ENCODE results near the gene SNHG17.

SNHG17 gene

GRCh38 chr20:38472513-38473366 is 37.6 kb upstream of the SNHG17 start, which contains the start of gene RALGAPB:
Gene RALGAPB, plus strand, starts transcription at chr20:38472843. Its CDS starts 15,590 bp downstream, at chr20:38488433.
- peak within 1 kb of the TSS; percentile 96 for H3K27ac ChIP-seq (ENCODE audit: low read depth, low read length)
- H2BK120ac ChIP-seq (ENCODE audit: insufficient read depth, low read length, poor library complexity) = peak within 1 kb of the TSS; percentile 75
- H3K27me3 ChIP-seq (ENCODE audit: insufficient read depth, low read length) = no peaks in the 10 kb centered on the region
- H4K8ac ChIP-seq (ENCODE audit: low read depth, low read length) = peak within 1 kb of the TSS; percentile 96
- peak within 1 kb of the TSS; percentile 91 for H4K91ac ChIP-seq (ENCODE audit: low read depth, low read length)
- no peaks in the 10 kb centered on the region for H3K9me3 ChIP-seq (ENCODE audit: insufficient read depth, low read depth, low read length)
- no CpG with 5 or more reads among the region's 81 CpGs for WGBS (ENCODE audit: extremely low coverage, insufficient coverage, insufficient read length)
- peak within 1 kb of the TSS; percentile 84 for H3K18ac ChIP-seq (ENCODE audit: low read length)
- H3K9ac ChIP-seq (ENCODE audit: low read length) = peak within 1 kb of the TSS; percentile 97
- H3K4me2 ChIP-seq (ENCODE audit: low read length) = peak within 1 kb of the TSS; percentile 82
- H3K14ac ChIP-seq (ENCODE audit: low read length) = peak within 1 kb of the TSS; percentile 91
- peaks cover 2 to 8% of the 10 kb centered on the region in 2 experiments for H3K4me1 ChIP-seq (ENCODE audit: control insufficient read depth in 1 of 2, insufficient read depth in 2 of 2, low read length in 2 of 2)
- peak within 1 kb of the TSS; percentile 85 for H2AFZ ChIP-seq (ENCODE audit: insufficient read depth, low read length, poor library complexity)
- H3K79me1 ChIP-seq (ENCODE audit: low read length) = peaks cover 4% of the 10 kb centered on the region
- H3K79me2 ChIP-seq (ENCODE audit: control insufficient read depth, insufficient read depth, low read length, poor library complexity) = peaks cover 10% of the 10 kb centered on the region
- no peak within 1 kb of the TSS for H3K23ac ChIP-seq (ENCODE audit: low read length)
- H2BK12ac ChIP-seq (ENCODE audit: low read length) = no peak within 1 kb of the TSS
- peak; percentile 100 for DNase-seq
- peaks cover under 1 to 2% of the 10 kb centered on the region in 2 experiments for H3K36me3 ChIP-seq (ENCODE audit: control insufficient read depth in 1 of 2, insufficient read depth in 2 of 2, low read length in 2 of 2)
- H2AK5ac ChIP-seq (ENCODE audit: low read length) = no peak within 1 kb of the TSS
- H4K12ac ChIP-seq (ENCODE audit: low read depth, low read length) = peak within 1 kb of the TSS; percentile 85
- H2BK5ac ChIP-seq (ENCODE audit: low read depth, low read length, poor library complexity) = peak within 1 kb of the TSS; percentile 87
- H3K4ac ChIP-seq (ENCODE audit: low read depth, low read length) = peak within 1 kb of the TSS; percentile 90
- peak within 1 kb of the TSS; percentile 94 for H3K4me3 ChIP-seq (ENCODE audit: low read depth, low read length)

GRCh38 chr20:38471987-38472512 is 36.9 kb upstream of the SNHG17 start:
- Histone ChIP-seq H2BK5ac (ENCODE audit: low read depth, low read length, poor library complexity) (no peak overlapping the region), H3K36me3 (ENCODE audit: control insufficient read depth in 1 of 2, insufficient read depth in 2 of 2, low read length in 2 of 2) (peaks cover 0 to 2% of the 10 kb centered on the region in 2 experiments), H3K9ac (ENCODE audit: low read length) (no peak overlapping the region), H4K8ac (ENCODE audit: low read depth, low read length) (peak overlapping the region; percentile 95), H2BK120ac (ENCODE audit: insufficient read depth, low read length, poor library complexity) (no peak overlapping the region), H3K4me2 (ENCODE audit: low read length) (peak overlapping the region; percentile 82), H3K4me1 (ENCODE audit: control insufficient read depth in 1 of 2, insufficient read depth in 2 of 2, low read length in 2 of 2) (peaks cover 2 to 8% of the 10 kb centered on the region in 2 experiments), H3K4ac (ENCODE audit: low read depth, low read length) (no peak overlapping the region), H3K27me3 (ENCODE audit: insufficient read depth, low read length) (no peaks in the 10 kb centered on the region), H3K27ac (ENCODE audit: low read depth, low read length) (no peak overlapping the region), H2BK12ac (ENCODE audit: low read length) (no peak overlapping the region), H2AFZ (ENCODE audit: insufficient read depth, low read length, poor library complexity) (peak overlapping the region; percentile 85), H3K9me3 (ENCODE audit: insufficient read depth, low read depth, low read length) (no peaks in the 10 kb centered on the region), H3K4me3 (ENCODE audit: low read depth, low read length) (peak overlapping the region; percentile 41), H4K91ac (ENCODE audit: low read depth, low read length) (no peak overlapping the region), H3K14ac (ENCODE audit: low read length) (peak overlapping the region; percentile 46), H3K23ac (ENCODE audit: low read length) (no peak overlapping the region), H3K18ac (ENCODE audit: low read length) (no peak overlapping the region), H3K79me2 (ENCODE audit: control insufficient read depth, insufficient read depth, low read length, poor library complexity) (peaks cover 10% of the 10 kb centered on the region), H4K12ac (ENCODE audit: low read depth, low read length) (peak overlapping the region; percentile 74), H2AK5ac (ENCODE audit: low read length) (no peak overlapping the region), H3K79me1 (ENCODE audit: low read length) (peaks cover 4% of the 10 kb centered on the region)
- DNase-seq = no peak
- no CpG with 5 or more reads among the region's 12 CpGs for WGBS (ENCODE audit: extremely low coverage, insufficient coverage, insufficient read length)

GRCh38 chr20:38471245-38471644 is 36.1 kb upstream of the SNHG17 start:
- no peaks in the 10 kb centered on the region for H3K27me3 ChIP-seq (ENCODE audit: insufficient read depth, low read length)
- no peak overlapping the region for H3K23ac ChIP-seq (ENCODE audit: low read length)
- H2BK120ac ChIP-seq (ENCODE audit: insufficient read depth, low read length, poor library complexity) = no peak overlapping the region
- peaks cover 8% of the 10 kb centered on the region for H3K79me2 ChIP-seq (ENCODE audit: control insufficient read depth, insufficient read depth, low read length, poor library complexity)
- H4K12ac ChIP-seq (ENCODE audit: low read depth, low read length) = peak overlapping the region; percentile 64
- peaks cover 2 to 8% of the 10 kb centered on the region in 2 experiments for H3K4me1 ChIP-seq (ENCODE audit: control insufficient read depth in 1 of 2, insufficient read depth in 2 of 2, low read length in 2 of 2)
- H2AK5ac ChIP-seq (ENCODE audit: low read length) = no peak overlapping the region
- no peak overlapping the region for H3K4ac ChIP-seq (ENCODE audit: low read depth, low read length)
- peak overlapping the region; percentile 60 for H2BK12ac ChIP-seq (ENCODE audit: low read length)
- no peak overlapping the region for H3K27ac ChIP-seq (ENCODE audit: low read depth, low read length)
- H4K91ac ChIP-seq (ENCODE audit: low read depth, low read length) = no peak overlapping the region
- no peak for DNase-seq
- no peak overlapping the region for H3K18ac ChIP-seq (ENCODE audit: low read length)
- H3K4me3 ChIP-seq (ENCODE audit: low read depth, low read length) = no peak overlapping the region
- no peaks in the 10 kb centered on the region for H3K9me3 ChIP-seq (ENCODE audit: insufficient read depth, low read depth, low read length)
- no peak overlapping the region for H3K4me2 ChIP-seq (ENCODE audit: low read length)
- H2BK5ac ChIP-seq (ENCODE audit: low read depth, low read length, poor library complexity) = no peak overlapping the region
- peak overlapping the region; percentile 75 for H4K8ac ChIP-seq (ENCODE audit: low read depth, low read length)
- no peak overlapping the region for H3K14ac ChIP-seq (ENCODE audit: low read length)
- whole genome bisulfite sequencing (ENCODE audit: extremely low coverage, insufficient coverage, insufficient read length) = no CpG with 5 or more reads among the region's 1 CpG
- no peak overlapping the region for H2AFZ ChIP-seq (ENCODE audit: insufficient read depth, low read length, poor library complexity)
- H3K79me1 ChIP-seq (ENCODE audit: low read length) = peaks cover 4% of the 10 kb centered on the region
- H3K36me3 ChIP-seq (ENCODE audit: control insufficient read depth in 1 of 2, insufficient read depth in 2 of 2, low read length in 2 of 2) = peaks cover 0 to under 1% of the 10 kb centered on the region in 2 experiments
- H3K9ac ChIP-seq (ENCODE audit: low read length) = no peak overlapping the region

GRCh38 chr20:38466983-38467382 is 31.9 kb upstream of the SNHG17 start:
- H2BK120ac ChIP-seq (ENCODE audit: insufficient read depth, low read length, poor library complexity) = no peak overlapping the region
- H3K4me2 ChIP-seq (ENCODE audit: low read length) = no peak overlapping the region
- H3K36me3 ChIP-seq (ENCODE audit: control insufficient read depth in 1 of 2, insufficient read depth in 2 of 2, low read length in 2 of 2) = no peaks in the 10 kb centered on the region
- no peak overlapping the region for H4K91ac ChIP-seq (ENCODE audit: low read depth, low read length)
- H3K4me3 ChIP-seq (ENCODE audit: low read depth, low read length) = no peak overlapping the region
- no peak overlapping the region for H3K9ac ChIP-seq (ENCODE audit: low read length)
- H4K12ac ChIP-seq (ENCODE audit: low read depth, low read length) = no peak overlapping the region
- no peak overlapping the region for H3K27ac ChIP-seq (ENCODE audit: low read depth, low read length)
- H2BK12ac ChIP-seq (ENCODE audit: low read length) = no peak overlapping the region
- DNase-seq = no peak
- no peak overlapping the region for H2AFZ ChIP-seq (ENCODE audit: insufficient read depth, low read length, poor library complexity)
- H3K4ac ChIP-seq (ENCODE audit: low read depth, low read length) = no peak overlapping the region
- H3K4me1 ChIP-seq (ENCODE audit: control insufficient read depth in 1 of 2, insufficient read depth in 2 of 2, low read length in 2 of 2) = peaks cover 0 to 2% of the 10 kb centered on the region in 2 experiments
- H3K14ac ChIP-seq (ENCODE audit: low read length) = no peak overlapping the region
- H3K79me1 ChIP-seq (ENCODE audit: low read length) = no peaks in the 10 kb centered on the region
- no peak overlapping the region for H4K8ac ChIP-seq (ENCODE audit: low read depth, low read length)
- peaks cover 1% of the 10 kb centered on the region for H3K9me3 ChIP-seq (ENCODE audit: insufficient read depth, low read depth, low read length)
- no peaks in the 10 kb centered on the region for H3K27me3 ChIP-seq (ENCODE audit: insufficient read depth, low read length)
- no peak overlapping the region for H2BK5ac ChIP-seq (ENCODE audit: low read depth, low read length, poor library complexity)
- no peaks in the 10 kb centered on the region for H3K79me2 ChIP-seq (ENCODE audit: control insufficient read depth, insufficient read depth, low read length, poor library complexity)
- no CpG with 5 or more reads among the region's 3 CpGs for WGBS (ENCODE audit: extremely low coverage, insufficient coverage, insufficient read length)
- no peak overlapping the region for H3K23ac ChIP-seq (ENCODE audit: low read length)
- H2AK5ac ChIP-seq (ENCODE audit: low read length) = no peak overlapping the region
- H3K18ac ChIP-seq (ENCODE audit: low read length) = no peak overlapping the region
